ENCODE measurements around the gene ZNF3.
A peak's percentile ranks its signal among the peaks of the same experiment; 100 is the strongest.

The ZNF3 gene

DNA sequence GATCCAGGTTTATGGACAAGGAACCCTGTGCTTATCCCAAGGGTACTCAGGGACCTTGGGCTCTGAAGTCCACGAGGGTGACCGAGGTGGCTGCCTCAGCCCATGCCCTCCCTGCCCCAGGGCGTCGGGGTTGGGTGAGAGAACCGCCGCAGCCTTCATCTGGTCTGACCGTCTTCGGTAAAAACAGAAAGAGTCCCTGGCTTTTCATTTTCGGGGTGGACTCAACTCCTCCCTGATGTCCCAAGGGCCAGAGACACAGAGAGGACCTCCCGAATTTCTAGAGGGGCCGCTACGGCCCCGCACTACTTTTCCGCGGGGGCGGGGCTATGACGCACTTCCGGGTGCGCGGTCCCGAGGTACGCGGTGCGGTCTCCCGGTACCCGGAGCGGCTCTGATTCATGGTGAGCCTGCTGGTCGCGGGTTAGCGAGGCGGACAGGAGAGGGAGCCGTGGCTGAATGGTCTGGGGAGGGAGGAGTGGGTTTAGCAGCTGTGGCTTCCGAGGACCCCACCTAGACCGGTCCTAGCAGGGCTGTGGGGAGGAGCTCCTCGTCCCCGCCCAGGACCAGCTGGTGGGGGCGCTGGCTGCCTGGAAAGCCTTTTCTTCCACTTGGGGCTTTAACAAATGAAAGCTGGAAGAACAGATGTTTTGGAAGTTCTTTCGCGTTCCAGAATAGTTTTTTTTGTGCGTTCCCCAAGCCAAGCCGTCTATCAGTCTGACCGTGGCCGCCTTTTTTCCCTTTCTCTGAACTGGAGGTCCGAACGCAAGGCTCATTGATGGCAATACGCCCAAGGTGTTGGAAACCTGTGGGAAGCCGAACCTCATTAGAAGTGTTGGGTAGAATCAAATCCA, 31.9 kb downstream of the ZNF3 start, which contains the start of gene ZSCAN21:
TSS of gene ZSCAN21 (plus strand) at position 334 of the 851 bp plus-strand sequence. CDS start 7,233 bp downstream, outside the sequence.
- DNase-seq = peak; percentile 80

DNA sequence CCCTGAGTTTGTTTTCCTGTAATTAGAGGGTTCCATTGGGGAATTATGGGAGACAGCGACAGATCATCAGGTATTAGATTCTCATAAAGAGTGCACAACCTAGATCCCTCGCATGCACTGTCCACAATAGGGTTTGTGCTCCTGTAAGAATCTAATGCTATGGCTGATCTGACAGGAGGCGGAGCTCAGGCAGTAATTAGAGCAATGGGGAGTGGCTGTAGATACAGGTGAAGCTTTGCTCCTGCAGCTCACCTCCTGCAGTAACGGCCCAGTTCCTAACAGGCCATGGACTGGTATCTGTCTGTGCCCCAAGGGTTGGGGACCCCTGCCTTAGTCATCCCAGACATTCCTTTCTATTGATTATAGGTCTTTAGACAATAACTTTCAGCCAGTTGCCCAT, 32.8 kb downstream of the ZNF3 start:
- DNase-seq = no peak

DNA sequence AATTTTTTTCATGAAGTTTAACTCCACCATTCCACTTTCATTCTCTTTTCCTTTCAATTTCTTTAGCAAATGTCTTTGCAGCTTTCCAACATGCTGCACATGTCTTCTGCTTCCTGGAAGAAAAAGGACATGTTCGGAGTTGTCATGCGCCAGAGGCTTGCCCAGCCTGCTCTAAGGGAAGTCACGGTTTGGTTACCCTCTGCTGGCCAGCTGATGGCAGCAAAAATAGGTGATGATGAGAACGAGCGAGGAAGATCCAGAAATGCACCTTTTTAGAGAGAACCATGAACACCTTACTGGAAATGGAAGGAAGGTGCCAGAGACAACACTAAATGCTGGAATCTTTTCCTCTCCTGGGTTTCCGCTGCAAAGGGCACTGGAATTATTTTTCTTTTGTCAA, 36.8 kb downstream of the ZNF3 start:
- no peak for DNase-seq

DNA sequence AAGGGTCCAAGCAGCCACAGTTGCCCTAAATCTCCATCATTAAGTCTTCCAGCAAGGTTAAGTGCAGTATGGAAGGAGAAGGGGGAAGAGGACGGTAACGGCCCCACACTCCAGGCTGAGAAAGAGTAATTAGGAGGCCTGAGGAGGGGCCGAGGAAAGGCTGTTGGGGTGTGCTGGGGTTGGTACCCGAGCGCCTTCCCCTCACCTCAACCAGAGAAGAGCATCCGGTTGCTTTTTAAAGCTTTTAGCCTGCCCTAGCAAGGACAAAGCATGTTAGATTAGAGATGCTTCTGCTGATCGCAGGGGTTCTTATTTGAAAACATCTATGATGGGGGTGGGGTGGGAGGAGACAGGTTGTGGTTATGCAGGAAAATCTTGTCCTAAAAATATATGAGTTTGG, 40.9 kb downstream of the ZNF3 start:
- no peak for DNase-seq

DNA sequence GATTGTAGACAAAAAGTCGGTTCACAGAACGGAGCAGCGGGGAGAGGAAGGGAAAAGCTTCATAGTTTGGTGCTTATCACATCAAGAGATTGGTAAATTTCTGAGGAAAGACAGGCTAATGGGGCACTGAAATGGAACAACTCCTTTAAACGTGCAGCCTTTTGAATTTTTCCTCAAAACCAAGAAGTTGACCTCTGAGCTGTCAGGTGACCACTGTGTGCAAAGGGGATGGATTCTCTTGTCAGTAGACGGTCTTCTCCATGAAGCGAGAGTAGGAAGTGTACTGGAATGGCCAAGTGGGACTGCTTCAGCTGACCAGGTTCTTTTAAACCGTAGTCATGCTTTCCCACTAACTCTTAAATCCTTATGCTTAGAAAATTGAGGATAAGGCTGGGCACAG, 43.2 kb downstream of the ZNF3 start:
- no peak for DNase-seq

DNA sequence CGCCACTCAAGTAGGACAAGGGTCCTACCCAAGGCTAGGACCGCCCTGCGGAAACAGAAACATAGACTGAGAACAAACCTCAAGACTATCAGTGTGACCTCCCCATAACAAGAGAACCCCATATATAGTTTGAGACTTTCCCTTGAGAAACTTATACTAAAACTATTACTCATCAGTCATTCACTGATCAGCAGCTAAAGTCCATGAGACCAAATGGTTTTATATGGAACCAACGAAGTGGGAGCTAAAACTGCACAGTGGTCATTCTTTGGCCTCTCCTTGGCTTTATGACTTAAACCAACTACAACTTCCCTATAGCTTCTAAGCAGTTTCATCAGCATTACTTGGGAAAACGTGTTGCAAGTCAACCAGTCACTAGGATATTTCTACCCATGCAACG, 45.6 kb downstream of the ZNF3 start:
- DNase-seq = no peak

DNA sequence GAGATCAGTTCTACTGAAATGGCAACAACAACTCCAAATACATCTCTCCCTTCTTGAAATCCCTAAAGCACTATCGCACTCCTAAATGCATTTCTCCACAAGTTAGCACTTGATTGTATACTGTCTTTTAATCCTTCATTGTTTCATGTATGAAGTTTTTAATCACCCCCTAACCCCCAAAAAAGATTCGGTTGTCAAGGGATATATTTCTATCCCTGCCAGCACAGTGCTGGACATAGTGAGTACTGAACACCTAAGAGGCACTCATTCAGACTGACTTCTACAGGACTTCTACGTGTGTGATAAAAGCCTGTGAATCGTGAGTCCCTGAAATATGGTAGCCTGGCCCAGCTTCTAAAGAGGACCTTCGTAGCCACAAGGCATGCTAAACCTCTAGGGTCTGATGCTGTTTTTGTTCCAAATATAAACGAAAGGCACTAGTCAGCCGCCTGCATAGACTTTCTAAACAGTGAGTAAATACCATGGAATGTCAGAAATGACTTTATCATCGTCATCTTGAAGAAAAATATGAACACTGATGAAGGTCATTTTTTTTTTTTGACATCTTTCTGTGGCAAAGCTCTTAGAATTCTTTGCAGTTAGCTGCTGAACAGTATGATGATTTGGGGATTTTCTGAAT, 46.5 kb downstream of the ZNF3 start:
- no peak for DNase-seq

DNA sequence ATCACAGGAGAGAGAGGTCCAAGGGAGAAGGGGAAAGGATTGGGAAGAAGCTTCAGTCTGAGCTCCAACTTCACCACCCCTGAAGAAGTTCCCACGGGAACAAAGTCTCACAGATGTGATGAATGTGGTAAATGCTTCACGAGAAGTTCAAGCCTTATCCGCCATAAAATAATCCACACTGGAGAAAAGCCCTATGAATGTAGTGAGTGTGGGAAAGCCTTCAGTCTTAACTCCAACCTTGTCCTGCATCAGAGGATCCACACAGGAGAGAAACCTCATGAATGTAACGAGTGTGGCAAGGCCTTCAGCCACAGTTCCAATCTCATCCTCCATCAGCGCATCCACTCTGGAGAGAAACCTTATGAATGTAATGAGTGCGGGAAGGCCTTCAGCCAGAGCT, 48.0 kb downstream of the ZNF3 start:
- no peak for DNase-seq

DNA sequence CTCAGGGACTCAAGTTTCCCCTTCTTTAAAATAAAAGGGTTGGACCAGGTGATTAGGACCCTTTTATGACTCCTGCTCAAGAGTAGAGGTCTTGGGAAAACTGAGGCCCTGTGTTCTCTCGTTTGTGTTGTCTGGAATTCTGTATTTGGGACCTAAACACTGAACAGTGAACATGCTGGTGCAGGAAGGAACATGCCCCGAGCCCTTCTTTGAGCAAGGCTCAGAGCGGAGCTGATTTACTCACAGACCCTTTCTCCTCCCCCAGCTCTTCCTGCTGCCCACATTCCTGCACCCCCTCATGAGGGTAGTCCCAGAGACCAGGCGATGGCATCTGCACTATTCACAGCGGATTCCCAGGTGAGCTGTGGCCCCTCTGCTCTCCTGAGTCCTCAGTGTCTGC, 51.9 kb downstream of the ZNF3 start:
- DNase-seq = no peak

DNA sequence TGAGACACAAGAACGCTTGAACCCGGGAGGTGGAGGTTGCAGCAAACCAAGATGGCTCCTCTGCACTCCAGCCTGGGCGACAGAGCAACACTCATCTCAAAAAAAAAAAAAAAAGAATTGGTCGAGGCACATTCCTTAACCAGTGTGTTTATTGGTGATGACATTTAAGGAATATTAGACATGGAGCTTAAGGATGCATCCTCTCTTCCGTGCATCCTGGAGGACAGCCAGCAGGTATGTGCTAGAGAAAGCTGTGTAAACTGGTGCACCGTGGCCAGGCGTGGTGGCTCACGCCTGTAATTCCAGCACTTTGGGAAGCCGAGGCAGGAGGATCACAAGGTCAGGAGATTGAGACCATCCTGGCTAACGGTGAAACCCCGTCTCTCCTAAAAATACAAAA, 54.3 kb downstream of the ZNF3 start:
- no peak for DNase-seq

DNA sequence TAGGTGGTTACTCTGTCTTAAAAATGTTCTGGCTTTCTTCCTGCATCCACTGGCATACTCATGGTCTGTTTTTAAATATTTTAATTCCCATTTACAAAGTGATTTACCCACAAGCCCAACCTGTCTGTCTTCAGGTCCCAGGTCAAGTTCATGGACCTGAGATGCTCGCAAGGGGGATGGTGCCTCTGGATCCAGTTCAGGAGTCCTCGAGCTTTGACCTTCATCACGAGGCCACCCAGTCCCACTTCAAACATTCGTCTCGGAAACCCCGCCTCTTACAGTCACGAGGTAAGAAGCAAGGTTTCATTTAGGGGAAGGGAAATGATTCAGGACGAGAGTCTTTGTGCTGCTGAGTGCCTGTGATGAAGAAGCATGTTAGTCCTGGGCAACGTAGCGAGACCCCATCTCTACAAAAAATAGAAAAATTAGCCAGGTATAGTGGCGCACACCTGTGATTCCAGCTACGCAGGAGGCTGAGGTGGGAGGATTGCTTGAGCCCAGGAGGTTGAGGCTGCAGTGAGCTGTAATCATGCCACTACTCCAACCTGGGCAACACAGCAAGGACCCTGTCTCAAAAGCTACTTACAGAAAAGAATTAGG, 57.4 kb downstream of the ZNF3 start:
- DNase-seq = no peak

DNA sequence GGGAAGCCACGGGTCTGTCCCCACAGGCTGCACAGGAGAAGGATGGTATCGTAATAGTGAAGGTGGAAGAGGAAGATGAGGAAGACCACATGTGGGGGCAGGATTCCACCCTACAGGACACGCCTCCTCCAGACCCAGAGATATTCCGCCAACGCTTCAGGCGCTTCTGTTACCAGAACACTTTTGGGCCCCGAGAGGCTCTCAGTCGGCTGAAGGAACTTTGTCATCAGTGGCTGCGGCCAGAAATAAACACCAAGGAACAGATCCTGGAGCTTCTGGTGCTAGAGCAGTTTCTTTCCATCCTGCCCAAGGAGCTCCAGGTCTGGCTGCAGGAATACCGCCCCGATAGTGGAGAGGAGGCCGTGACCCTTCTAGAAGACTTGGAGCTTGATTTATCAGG, 58.0 kb downstream of the ZNF3 start:
- DNase-seq = no peak

DNA sequence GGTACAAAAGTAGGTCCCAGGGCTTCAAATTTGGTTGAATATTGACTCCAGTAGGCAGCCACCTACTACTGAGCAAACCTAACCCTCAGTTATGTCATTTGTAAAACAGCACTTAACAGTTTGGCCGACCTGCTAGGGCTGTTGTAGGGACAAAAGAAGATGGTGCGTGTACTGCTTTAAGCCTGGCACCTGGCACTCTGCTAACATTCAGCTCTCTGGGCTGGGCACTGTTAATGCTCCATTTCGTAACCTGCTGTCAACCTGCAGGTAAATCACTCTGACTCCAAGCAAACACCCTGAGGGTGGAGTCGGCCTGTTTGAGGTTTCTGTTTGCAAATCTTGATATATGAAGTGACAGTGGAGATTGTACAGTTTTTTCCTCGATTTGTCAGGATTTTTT, 58.9 kb downstream of the ZNF3 start:
- DNase-seq = no peak

DNA sequence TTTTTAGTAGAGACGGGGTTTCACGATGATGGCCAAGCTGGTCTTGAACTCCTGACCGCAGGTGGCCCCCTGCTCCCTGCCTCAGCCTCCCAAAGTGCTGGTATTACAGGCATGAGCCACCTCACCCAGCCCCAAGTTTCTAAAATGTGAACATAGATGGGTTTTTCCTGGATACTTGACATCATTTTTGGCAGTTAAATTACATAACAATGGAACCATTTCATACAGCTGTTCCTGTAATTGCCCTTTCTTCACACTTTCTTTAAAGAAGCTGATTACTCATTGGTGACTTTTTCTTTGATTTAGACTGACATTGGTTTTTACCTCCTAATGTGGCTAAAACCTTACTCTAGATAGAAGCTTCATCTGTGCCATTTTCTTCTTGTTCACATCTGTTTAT, 60.2 kb downstream of the ZNF3 start:
- no peak for DNase-seq
